GM19351 (cell line): ENCODE measurements around the gene KRT86.
"Not testable (repeated sequence)": the region's sequence is repeated elsewhere in the genome, so short reads cannot be mapped to it uniquely, and the experiment has no call there.

ENCODE experiments used
- ATAC-seq: cut with Tn5 transposase; IDR thresholded peaks from one replicate; pipeline ENCODE4 v1.9.1; 2021; ENCODE audit warnings: mild to moderate bottlenecking, moderate library complexity; ENCODE audit not compliant: unreplicated experiment

Gene KRT86

DNA sequence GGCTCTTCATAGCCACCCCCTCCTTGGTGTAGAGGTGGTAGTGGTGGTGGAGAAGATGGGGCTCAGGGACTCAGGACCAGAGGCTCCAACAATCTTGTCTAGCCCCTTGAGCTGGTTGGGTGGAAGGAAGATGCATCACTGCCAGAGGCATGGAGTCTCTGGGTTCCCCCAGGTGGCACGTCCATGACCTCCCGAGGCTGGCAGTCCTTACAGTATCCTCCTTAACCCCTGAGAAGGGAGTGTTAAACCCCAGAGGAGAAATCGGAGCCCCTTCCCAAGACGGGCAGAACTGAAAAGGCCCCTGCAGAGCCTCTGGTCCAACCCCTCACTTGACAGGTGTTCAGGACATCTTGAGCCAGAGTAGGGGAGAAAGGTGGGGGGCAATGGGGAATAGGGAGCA is 37.6 kb downstream of the KRT86 start:
- no peak for ATAC-seq

DNA sequence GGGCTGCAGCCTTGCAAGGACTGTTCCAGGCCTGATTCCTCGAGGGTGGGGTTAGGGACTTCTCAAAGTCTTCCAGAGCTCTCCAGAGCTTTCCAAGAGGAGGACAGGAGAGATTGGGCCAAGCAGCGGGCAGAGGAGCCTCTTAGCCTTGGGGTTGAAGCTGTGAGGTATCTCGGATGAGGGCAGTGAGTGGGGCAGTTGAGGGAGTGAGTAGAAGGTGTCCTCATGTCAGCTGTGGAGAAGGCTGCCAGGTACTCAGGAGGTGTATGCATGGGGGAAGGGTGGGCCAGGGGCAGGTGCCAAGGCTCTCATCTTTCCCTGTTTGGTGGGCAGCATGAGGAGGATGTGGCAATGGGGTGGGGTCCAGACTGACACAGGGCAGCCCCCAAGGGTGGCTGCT is 39.0 kb downstream of the KRT86 start:
- ATAC-seq: no peak

DNA sequence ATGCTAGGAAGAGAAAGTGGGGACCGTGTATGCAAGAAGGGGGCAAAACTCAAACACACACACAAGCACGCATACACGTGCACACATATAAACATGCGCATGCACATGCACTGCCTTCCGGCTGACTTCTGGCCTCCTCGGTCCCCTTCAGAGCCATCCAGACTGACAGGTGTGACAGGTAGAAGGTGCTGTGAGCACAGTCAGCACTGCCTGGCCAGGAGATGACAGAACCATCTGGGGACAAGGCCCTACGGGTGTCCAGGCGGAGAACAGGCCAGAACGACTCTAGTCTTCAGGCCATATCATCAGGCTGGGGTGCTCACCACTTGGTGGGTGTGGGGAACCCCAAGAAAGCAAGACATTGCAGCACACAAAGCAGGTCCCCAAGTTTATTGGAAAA is 39.5 kb downstream of the KRT86 start:
- no peak for ATAC-seq

DNA sequence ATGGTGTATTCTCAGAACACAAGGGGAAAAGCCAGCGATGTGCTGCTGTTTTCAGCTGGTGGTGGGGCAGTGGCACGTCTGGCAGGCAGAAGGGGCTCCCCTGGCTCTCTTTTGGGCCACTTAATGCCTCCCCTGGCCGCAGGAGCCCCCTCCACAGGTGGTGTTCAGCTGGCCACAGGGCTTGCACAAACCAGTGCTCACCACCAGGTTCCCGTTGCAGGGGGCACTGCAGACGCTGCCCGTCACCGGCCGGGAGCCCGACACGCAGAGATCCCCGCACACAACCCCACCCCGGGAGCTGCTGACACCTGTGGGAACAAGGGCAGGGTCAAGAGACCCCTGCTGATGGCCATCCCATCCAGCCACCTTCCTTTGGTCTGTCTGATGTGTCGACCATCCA is 40.1 kb downstream of the KRT86 start:
- no peak for ATAC-seq

DNA sequence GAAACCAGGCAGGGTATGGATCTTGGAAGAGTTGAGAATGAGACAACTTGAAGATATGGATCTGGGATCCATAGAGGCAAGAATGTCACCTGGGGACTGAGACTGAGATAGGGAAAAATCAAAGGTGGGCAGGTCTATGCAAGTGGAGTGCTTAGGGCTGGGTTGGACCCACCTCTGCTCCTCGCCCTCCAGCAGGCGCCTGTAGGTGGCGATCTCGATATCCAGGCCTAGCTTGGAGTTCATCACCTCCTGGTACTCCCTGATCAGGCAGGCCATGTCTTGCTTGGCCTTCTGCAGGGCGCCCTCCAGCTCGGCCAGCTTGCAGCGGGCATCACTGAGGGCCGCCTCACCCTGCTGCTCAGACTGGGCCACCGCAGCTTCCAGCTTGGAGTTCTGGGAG is 41.3 kb downstream of the KRT86 start:
- not testable (repeated sequence) for ATAC-seq

DNA sequence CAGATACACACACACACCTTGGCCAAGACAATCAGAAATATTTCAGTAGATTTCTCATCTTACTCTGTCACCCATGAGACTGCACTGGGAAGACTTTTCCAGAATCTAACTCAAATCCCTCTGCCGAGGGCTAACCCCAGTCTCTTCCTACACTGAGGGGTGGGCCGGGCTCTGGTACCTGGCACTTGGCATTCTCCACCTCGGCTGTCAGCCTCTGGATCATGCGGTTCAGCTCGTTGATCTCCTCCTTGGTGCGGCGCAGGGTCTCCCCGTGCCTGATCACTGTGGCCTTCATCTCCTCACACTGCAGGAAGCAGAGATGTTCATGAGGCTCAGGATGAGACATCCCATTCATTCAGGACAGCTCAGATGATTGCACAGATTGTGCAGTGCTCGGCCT is 41.8 kb downstream of the KRT86 start:
- ATAC-seq: no peak

DNA sequence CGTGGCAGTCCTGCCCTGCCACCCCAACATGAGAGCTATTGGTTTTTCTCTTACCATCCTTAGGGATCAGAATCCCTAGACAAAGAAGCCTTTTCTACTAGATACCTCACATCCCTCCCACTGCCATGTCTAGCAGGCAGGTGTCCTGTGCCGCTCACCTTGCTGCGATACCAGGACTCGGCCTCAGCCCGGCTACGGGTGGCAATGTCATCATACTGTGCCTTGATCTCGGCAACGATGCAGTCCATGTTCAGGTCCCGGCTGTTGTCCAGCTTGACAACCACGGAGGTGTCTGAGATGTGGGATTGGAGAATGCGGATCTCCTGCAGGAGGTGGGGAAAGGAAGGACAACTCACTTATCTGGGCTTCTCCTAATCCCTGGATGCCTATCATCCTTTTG is 42.3 kb downstream of the KRT86 start:
- ATAC-seq: no peak

DNA sequence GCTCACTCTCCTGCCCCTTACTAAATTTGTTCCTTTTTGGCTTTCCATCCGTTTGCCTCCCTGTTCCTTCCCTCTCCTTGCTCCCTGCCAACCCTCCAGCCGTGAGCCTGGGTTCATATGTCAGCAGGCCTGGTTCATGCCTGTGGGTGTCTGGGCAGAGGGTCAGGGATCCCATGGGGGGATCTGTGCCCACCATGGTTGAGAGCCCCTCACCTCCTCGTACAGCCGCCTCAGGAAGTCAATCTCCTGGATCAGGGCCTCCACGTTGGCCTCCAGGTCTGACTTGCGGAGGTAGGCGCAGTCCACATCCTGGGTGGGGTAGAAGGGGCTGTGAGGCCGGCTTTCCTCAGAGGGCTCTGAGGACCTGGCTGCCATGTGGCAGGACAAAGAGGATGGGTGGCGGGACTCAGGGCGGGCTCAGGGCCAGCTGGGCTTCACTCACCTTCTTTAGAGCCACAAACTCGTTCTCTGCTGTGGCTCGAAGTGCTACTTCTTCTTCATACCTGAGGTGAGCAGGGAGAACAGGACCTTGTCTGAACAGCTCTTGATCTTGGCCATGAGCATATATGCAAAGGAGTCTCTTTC is 43.1 kb downstream of the KRT86 start:
- no peak for ATAC-seq

DNA sequence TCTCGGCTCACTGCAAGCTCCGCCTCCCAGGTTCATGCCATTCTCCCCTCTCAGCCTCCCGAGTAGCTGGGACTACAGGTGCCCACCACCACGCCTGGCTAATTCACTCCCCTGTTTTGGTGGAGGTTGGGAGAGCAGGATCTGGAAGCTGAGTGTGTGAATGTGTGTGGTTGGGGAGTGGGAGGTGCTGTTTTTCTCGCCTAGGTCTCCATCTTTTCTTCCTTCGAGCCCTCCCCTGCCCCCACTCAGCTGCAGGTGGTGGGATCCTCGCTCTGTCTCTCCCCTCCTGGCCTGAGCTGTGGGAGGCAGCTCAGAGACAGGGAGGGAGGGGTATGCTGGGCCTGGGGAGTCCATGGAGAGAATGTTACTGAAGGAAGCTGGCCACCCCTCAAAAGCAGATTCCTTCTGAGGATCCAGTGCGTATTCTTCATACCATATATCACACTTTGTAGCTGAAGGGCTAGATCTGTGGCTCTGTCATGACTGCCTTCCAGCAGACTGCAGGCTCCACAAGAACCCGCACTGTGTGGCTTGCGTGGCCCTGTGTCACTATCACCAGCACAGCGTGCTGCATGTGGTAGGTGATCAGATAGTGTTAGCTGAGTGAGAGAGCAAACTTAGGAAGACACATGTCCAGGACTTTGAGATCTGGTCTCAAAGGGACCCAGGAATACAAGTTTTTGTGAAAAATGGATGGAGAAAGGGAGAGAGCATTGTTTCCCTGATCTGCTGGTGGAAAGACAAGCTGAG is 44.0 kb downstream of the KRT86 start:
- no peak for ATAC-seq

DNA sequence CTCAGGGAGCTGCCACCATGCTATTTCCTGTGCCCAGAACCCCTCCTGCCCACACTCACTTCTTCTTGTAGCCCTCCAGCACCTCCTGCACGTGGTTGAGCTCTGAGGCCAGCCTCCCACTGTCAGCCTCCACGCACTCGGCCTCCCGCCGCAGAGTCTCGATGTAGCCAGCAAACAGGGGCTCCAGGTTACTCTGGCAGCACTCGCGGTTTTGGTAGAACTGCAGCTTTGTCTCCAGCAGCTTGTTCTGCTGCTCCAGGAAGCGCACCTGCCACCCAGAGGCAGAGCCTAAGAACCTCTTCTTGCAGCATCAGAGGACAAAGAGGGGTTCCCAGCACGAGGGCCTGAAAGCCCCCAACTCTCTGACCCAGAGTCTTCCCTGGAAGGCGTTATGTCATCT is 44.7 kb downstream of the KRT86 start:
- no peak for ATAC-seq

DNA sequence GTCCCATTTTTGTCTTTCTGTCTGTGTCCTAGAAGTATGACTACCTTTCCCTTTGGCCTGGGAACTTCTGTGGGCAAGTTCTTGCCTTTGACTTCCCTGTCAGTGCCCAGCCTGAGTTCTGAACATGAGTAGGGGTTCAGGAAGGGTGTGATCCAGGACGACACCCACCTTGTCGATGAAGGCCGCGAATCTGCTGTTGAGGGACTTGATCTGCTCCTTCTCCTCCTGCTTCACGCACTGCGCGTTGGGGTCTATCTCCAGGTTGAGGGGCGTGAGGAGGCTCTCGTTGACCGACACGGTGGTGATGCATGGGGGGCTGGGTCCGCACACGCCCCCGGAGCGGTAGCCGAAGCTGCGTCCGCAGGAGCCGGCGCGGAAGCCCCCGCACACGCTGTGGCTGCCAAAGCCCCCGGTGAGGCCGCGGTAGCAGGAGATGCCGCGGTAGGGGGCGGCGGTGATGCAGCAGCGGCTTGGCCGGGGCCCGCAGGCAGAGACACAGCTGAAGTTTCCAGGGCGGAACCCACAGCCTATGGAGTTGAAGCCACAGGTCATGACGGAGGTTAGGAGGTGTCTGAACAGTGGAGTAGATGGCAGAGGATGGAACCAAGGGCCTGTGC is 46.4 kb downstream of the KRT86 start, which contains the start of gene KRT83:
KRT83 (minus strand) TSS at position 615 of the 617 bp plus-strand sequence; CDS start at position 552, 63 bp downstream.
- no peak for ATAC-seq

DNA sequence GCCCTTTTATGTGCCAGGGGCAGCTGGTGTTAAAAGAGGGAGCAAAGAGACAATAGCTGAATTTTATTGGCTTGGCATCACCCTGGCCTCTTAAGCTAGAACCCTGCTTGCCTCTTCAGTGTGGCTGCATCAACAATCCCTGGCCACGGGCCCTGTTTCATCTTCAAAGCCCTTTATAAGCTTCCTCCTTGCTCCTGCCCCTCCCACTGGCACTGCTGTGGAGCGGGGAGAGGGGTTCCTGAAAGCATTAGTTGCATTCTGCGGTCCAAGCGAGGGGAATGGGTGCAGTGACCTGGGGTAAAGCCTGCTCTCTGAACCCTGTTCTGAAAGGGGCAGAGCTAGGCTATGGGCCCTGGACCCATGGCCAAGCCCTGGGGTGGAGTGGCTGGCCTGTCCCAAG is 47.0 kb downstream of the KRT86 start:
- ATAC-seq: no peak

DNA sequence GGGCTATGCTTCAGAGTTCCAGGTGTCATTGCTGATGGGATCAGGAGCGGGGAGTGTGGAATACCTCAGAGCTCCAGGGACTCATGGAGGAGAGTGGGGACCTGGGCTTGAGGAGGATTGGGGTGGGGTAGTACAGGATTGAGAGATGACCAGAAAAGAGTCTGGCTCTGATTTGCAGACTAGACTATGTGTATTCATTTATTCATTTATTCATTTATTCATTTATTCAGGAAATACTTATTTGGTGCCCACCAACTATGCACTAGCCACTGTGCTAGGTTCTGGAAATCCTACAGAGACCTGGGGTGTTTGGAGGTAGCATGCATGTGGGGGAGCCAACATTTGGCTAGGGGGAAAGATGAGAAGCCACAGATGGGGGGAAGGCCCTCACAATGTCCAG is 47.6 kb downstream of the KRT86 start:
- ATAC-seq: no peak

DNA sequence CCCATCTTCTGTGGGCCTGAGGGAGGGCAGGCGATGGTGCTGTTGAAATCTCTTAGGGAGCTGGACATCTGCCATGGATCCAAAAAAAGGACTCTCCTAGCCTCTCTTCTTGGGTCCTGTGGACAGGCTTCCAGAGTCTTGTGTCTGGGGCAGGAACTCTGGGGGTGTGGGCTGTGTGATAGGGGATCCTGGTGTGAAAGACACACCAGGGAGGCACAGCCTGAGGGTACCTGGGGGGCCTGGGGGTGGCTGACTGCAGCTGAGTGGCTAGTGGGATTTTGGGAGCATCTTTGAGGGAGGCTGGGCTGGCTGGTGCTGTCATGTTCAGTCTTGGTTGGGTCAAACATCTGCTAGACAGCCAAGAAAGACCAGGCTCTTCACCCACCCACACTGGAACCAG is 48.6 kb downstream of the KRT86 start:
- ATAC-seq: no peak

DNA sequence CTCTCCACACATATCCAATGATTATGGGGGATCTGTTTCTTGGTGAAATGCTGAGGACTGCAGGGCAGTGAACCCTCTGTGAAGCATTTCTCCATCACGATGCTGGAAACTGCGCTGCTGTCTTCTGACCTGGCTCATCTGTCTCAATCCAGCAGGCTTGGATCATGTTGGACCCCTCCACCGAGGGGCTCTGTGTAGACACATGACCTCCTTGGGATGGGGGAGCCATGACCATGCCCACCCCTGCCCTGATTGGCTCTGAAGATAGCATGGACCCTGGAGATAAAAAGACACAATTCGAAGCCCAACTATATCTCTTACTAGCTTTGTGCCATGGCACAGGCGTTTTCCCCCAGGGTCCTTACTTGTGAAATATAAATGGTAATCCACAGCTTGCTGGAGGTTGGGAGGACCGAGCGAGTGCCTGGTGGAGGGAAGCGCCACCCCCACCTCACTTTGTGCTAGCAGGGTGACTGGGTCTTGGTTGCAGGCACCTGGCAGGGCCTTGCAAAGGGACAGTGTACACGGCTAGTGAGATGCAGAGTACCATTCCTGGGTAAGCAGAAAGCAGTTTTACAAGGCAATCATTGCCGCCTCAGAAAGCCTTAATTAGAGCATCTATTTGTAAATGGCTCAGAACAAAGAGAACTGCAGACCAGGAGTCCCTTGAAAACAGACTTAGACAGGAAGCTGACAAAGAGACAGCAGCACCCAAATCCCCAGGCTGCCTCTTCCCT is 49.1 kb downstream of the KRT86 start:
- no peak for ATAC-seq

DNA sequence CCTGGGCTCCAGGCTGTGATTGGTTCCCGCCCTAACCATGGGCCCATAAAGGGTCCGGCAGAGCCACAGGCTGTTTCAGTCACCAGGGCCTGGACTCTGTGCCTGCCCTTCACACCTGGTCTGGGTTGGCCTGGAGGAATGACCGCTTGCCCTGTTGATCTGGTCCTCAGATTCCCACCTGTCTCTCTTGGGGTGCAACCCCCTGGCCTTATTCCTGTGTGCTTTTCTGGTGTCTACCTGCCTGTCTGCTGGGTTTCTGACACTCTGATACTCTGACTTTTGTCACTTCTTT is 49.7 kb downstream of the KRT86 start:
- ATAC-seq: no peak

DNA sequence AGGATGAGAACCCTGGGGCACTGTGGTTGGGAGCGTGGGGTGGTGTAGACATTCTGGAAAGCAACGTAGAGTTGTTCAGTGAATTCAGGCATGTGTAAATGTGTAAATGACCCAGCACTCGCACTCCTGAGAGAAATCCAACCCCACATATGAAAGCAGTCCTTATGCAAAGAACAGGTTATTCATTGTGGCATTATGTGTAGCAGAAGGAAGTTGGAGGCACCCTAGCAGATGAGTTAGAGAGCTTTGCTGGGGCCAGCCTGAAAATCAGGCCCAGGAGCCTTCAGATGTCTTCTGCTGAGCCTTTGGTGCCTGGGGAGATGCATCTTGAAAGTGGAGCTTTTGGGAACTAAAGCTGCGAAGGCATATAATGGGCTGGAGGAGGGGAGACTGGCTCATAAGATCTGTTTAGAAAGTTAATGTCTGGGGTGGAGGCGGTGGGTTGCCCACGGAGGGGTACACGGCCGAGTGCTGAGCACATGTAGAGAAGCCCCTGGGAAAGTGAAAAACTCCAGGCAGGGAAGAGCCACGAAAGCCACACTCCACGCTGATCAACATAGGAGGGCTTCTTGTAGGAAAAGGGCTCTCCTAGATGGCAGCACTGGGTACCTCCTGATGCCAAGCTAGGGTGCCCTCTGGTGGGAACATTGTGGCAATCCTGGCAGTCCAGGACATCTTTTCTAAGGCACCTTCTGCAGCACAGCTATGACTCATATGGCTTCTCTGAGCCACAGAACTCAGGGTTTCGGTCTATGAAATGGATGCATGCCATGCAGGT is 52.8 kb downstream of the KRT86 start:
- peak; percentile 95 for ATAC-seq

DNA sequence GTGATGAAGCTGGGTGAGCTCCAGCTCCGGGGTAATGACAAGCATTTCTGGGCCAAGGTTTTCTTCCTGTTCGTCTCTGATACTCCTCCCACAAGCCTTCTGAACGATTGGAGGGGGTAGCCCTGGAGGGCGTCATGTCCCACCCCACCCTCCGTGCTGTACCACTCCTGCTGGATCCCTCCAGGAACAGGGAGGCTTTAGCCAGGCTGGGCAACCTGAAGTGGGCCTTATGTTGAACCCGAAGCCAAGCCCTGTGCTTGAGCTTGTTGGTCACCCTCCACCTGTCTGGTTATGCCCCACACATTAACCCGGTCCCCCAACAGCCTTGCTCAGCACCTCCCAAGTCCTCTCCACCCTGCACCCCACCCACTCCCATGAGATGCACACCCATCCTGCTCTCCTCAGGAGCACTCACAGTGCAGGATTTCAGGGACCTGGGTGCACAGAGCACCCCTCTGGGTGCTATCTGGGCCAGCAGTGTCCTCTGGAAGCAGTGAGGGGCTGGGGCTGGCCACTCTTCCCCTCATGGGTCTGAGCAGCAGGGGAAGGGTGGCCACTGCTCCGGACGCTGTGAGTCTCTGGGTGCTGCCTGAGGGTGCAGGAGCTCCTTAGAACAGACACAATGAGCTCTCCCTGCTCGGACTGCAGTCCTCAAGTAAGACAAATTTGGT is 53.5 kb downstream of the KRT86 start:
- ATAC-seq: no peak

DNA sequence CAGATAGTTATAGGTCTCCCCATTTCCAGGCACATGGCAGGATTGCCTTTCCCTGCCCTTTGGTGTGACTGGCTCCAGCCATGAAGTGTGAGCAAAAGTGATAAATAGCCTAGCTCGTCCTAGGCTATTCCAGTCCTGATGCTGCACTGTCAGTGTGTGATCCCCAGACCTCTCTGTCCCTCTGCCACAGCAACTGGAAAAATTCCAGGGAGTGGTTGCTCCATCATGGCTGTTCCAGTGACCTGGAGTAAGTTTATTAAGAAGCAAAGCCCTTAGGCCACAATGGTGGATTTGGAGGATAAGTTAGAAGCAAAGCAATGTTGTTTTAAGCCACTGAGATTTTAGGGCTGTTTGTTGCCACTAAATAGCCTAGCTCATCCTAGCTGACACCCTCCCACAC is 56.6 kb downstream of the KRT86 start:
- ATAC-seq: no peak

DNA sequence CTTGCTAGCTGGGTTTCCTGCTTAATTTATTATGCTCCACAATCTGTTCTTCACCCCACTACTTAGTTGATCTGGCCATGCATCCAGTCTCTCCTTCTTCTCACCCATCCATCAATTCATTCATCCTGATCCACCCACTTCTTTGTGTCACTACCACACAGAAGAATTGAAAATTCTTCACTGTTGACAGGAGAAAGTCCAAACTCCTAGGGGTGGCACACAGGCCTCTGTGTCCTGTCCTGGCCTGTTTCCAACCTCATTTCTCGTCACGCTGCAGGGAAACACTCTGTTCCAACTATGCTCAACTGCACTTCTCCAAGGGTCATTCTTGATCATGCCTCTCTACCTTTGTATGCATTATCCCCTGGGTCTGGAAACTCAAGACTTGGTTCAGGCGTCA is 57.4 kb downstream of the KRT86 start:
- no peak for ATAC-seq

DNA sequence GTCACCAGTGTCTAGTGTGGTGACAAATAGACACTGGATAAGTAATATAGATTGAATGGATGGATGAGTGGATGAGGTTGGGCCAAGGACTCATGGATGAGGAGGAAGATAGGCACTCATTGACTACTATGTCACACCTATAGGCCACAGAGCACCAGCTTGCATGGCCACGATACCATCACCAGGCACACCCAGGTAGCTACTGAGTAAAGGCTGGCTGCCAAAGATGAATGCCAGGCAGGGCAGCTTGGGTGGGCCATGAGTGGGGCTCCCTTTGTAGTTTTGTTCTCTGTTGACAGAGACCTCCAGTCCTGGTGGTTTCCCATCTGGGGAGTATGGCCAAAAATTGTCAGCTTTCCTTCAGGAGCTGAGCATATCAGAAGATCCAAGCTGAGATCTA is 57.9 kb downstream of the KRT86 start:
- ATAC-seq: no peak
